ENCODE measurements around the gene RDX. TPM values are rescaled to one million over a fixed set of nuclear protein-coding genes. Genes with fewer than 3 reads are reported as not detected.

The RDX gene
- total and polyA plus RNA-seq, 9 of the 15 experiments (the other 6 are each of a cell fraction or from before 2014, with no cell fraction given): 35.6 to 62.1 (median 54.3) TPM

DNA sequence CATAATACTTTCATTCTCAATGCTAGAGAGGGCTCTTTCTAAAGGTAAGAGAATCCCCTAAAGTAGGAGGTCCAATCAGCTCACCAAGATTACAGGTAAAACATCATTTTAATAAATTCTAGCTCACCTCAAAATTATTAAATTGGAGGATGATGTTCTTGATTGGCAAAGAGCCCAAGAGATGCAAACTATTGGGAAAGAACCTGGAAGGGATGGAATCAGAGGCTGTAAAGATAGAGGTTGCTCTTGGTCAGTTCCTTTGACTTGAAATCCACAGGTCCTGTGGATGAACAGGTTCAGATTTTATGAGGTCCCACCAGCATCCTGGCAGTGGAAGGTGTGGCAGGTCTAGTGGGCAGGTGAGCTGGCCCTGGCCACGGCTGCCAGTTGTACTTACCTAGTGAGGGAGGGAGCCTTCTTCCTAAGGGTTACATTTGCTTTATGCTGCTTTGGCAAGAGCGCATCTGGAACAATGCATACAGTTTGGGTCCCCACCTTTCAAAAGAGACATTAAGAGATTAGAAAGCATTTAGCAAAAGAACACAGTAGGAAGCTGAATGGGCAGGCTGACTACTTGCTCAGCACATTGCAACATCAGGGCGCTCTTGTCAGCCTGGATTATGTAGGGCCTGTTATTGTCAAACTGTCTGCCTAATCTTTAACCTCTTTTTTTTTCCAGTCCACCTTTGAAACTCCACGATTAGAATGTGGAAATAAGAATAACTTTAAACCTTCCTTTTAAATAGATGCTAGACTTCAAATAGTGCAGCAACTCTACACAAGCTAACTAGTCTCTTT, 97.0 kb downstream of the RDX start:
- in situ Hi-C loops (cut with MboI): loop anchor here (25.0 kb wide), 1 partner anchor 1038 kb away; the partner anchor contains the start of gene POU2AF2
- Histone ChIP-seq H3K36me3 (ENCODE audit: control insufficient read depth, insufficient read depth, low read length) (no peaks in the 10 kb centered on the region), H3K9me1 (ENCODE audit: control insufficient read depth, insufficient read depth, low read length) (no peaks in the 10 kb centered on the region), H3K79me2 (ENCODE audit: control insufficient read depth, insufficient read depth, low read length) (no peaks in the 10 kb centered on the region), H3K4me1 (replicated peaks in 1 of 2; ENCODE audit: control insufficient read depth in 2 of 2, insufficient read depth in 2 of 2, low read length in 2 of 2) (no peaks in the 10 kb centered on the region; a peak in 1 of 5 replicates), H3K27me3 (ENCODE audit: control insufficient read depth in 2 of 2, insufficient read depth in 2 of 2, low read length in 2 of 2) (no peaks in the 10 kb centered on the region), H3K9ac (ENCODE audit: insufficient read depth in 1 of 2, low read depth in 2 of 2, low read length in 2 of 2) (no peak overlapping the region), H3K4me3 (no peak overlapping the region), H2AFZ (ENCODE audit: low read depth, low read length) (no peak overlapping the region), H3K9me3 (replicated peaks; ENCODE audit: control insufficient read depth, insufficient read depth, low read depth, low read length) (no peaks in the 10 kb centered on the region), H3K4me2 (ENCODE audit: insufficient read depth, low read length) (no peak overlapping the region), H4K20me1 (replicated peaks; ENCODE audit: control insufficient read depth, insufficient read depth, low read length) (no peaks in the 10 kb centered on the region), H3K27ac (ENCODE audit: extremely low read depth, low read depth, low read length) (no peak overlapping the region)
- CTCF ChIA-PET (ENCODE audit: low intra/inter-chr PET ratio): no interaction called here
- BruUV-seq (replicated peaks): no TSS peak
- ATAC-seq (no peak), FAIRE-seq (no peak), DNase-seq (ENCODE audit: extremely low read depth in 1 of 4, low spot score in 3 of 4) (no peak)
- intact Hi-C loops (cut with micrococcal nuclease): loop anchor here (10.0 kb wide), 1 partner anchor 345 kb away; no protein-coding TSS in a partner anchor
- TF ChIP-seq ZFP30 (CRISPR knock-in tag; IDR thresholded peaks at IDR 0.05; ENCODE audit: borderline replicate concordance) (no peak), POLR2A (conservative IDR thresholded peaks at IDR 0.05) (no peak)
- POLR2A ChIA-PET: interaction anchor here (0.6 to 1.3 kb wide), 2 partner anchors 230 to 415 kb away, joined by 3 to 4 read pairs; partner anchors contain the start of gene FDX1
- 40% methylated on average over 4 of the region's 4 CpGs for WGBS (ENCODE audit: insufficient coverage, low coverage, missing lambda C conversion rate)

GRCh38 chr11:110198031-110198729, 98.2 kb downstream of the RDX start:
- intact Hi-C loops (cut with micrococcal nuclease) (loop anchor here (10.0 kb wide), 1 partner anchor 343 kb away; no protein-coding TSS in a partner anchor), in situ Hi-C loops (cut with MboI) (loop anchor here (25.0 kb wide), 1 partner anchor 1039 kb away; the partner anchor contains the start of gene POU2AF2)
- ATAC-seq: no peak
- no TSS peak for BruUV-seq (replicated peaks)
- no peak for FAIRE-seq
- no peak for DNase-seq (ENCODE audit: extremely low read depth in 1 of 4, low spot score in 3 of 4)
- H4K20me1 ChIP-seq (replicated peaks; ENCODE audit: control insufficient read depth, insufficient read depth, low read length): no peaks in the 10 kb centered on the region
- H3K4me3 ChIP-seq: no peak overlapping the region
- no peaks in the 10 kb centered on the region for H3K9me3 ChIP-seq (replicated peaks; ENCODE audit: control insufficient read depth, insufficient read depth, low read depth, low read length)
- WGBS (ENCODE audit: insufficient coverage, low coverage, missing lambda C conversion rate): 73% methylated on average over 9 of the region's 9 CpGs
- H3K27ac ChIP-seq (ENCODE audit: extremely low read depth, low read depth, low read length): no peak overlapping the region
- H3K9ac ChIP-seq (ENCODE audit: insufficient read depth in 1 of 2, low read depth in 2 of 2, low read length in 2 of 2): no peak overlapping the region
- no peaks in the 10 kb centered on the region for H3K79me2 ChIP-seq (ENCODE audit: control insufficient read depth, insufficient read depth, low read length)
- no peaks in the 10 kb centered on the region; a peak in 1 of 5 replicates for H3K4me1 ChIP-seq (replicated peaks in 1 of 2; ENCODE audit: control insufficient read depth in 2 of 2, insufficient read depth in 2 of 2, low read length in 2 of 2)
- no peak overlapping the region for H2AFZ ChIP-seq (ENCODE audit: low read depth, low read length)
- no peak overlapping the region for H3K4me2 ChIP-seq (ENCODE audit: insufficient read depth, low read length)
- no peaks in the 10 kb centered on the region for H3K27me3 ChIP-seq (ENCODE audit: control insufficient read depth in 2 of 2, insufficient read depth in 2 of 2, low read length in 2 of 2)
- ChIA-PET POLR2A (interaction anchor here (0.6 to 1.0 kb wide), 3 partner anchors 15 to 1798 kb away, joined by 3 to 5 read pairs (median 4); no protein-coding TSS in a partner anchor), CTCF (ENCODE audit: low intra/inter-chr PET ratio) (no interaction called here)
- H3K9me1 ChIP-seq (ENCODE audit: control insufficient read depth, insufficient read depth, low read length): no peaks in the 10 kb centered on the region
- no peaks in the 10 kb centered on the region for H3K36me3 ChIP-seq (ENCODE audit: control insufficient read depth, insufficient read depth, low read length)
- TF ChIP-seq, protein P1, sequence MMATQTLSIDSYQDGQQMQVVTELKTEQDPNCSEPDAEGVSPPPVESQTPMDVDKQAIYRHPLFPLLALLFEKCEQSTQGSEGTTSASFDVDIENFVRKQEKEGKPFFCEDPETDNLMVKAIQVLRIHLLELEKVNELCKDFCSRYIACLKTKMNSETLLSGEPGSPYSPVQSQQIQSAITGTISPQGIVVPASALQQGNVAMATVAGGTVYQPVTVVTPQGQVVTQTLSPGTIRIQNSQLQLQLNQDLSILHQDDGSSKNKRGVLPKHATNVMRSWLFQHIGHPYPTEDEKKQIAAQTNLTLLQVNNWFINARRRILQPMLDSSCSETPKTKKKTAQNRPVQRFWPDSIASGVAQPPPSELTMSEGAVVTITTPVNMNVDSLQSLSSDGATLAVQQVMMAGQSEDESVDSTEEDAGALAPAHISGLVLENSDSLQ (IDR thresholded peaks at IDR 0.05): no peak
- TF ChIP-seq RHOXF2B (CRISPR knock-in tag; conservative IDR thresholded peaks at IDR 0.05) (no peak), MED1 (CRISPR knock-in tag; IDR thresholded peaks at IDR 0.05; ENCODE audit: borderline replicate concordance) (no peak), KDM1A (IDR thresholded peaks at IDR 0.05) (no peak), DMBX1 (CRISPR knock-in tag; IDR thresholded peaks at IDR 0.05; ENCODE audit: borderline replicate concordance) (no peak), HNRNPK (IDR thresholded peaks at IDR 0.05; ENCODE audit: low read depth, low read length, poor library complexity, severe bottlenecking) (no peak), ZEB2 (IDR thresholded peaks at IDR 0.05) (no peak), PYGO2 (tag; IDR thresholded peaks at IDR 0.05) (no peak), SMC3 (conservative IDR thresholded peaks at IDR 0.05; ENCODE audit: insufficient read depth, low read depth, low read length) (no peak), ZNF507 (tag; conservative IDR thresholded peaks at IDR 0.05) (no peak)
- TF ChIP-seq, protein P2, sequence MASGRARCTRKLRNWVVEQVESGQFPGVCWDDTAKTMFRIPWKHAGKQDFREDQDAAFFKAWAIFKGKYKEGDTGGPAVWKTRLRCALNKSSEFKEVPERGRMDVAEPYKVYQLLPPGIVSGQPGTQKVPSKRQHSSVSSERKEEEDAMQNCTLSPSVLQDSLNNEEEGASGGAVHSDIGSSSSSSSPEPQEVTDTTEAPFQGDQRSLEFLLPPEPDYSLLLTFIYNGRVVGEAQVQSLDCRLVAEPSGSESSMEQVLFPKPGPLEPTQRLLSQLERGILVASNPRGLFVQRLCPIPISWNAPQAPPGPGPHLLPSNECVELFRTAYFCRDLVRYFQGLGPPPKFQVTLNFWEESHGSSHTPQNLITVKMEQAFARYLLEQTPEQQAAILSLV (tag; IDR thresholded peaks at IDR 0.05): no peak

Data from K562 (cell line).